ENCODE measurements around the gene PDLIM1.

The PDLIM1 gene

GRCh38 chr10:95288303-95288702, 2.5 kb downstream of the PDLIM1 start:
- no peak for DNase-seq (ENCODE audit: low read depth)

GRCh38 chr10:95287281-95287680, 3.5 kb downstream of the PDLIM1 start:
- DNase-seq (ENCODE audit: low read depth): no peak

DNA sequence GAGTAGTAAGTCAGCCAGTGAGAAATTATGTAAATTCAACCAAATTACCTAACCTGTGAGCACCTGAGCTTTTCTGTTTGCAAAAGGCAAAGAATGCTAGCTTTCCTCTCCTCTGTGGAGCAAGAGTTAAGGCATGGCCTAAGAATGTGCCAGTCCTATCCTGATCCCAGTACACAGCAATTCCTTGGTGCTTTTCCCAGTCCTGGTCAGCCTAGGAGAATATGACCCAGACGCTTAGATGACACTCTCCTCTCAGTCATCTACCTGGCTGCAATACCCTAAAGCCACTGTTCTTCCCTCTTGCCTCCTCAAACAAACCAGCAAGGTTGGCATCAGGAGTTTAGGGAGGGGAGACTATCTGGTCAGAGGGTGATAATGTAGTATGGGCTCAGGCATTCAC, 4.1 kb downstream of the PDLIM1 start:
- no peak for DNase-seq (ENCODE audit: low read depth)

DNA sequence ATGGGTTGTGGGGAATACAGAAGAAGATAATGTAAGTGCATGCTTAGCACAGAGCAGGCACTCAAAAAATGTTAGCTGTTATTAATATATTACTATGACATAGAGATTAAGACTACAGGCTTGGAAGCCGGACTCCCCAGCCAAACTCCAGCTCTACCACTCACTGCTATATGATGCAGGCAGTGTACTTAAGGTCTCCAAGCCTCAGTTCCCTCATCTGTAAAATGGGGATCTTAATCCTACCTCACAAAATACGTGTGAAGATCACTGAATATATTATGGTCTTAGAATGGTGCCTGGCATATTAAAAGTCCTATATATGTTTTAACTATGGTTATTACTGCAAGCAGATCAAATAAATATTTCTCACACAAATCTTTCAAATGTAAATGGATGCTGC, 5.2 kb downstream of the PDLIM1 start:
- no peak for DNase-seq (ENCODE audit: low read depth)

DNA sequence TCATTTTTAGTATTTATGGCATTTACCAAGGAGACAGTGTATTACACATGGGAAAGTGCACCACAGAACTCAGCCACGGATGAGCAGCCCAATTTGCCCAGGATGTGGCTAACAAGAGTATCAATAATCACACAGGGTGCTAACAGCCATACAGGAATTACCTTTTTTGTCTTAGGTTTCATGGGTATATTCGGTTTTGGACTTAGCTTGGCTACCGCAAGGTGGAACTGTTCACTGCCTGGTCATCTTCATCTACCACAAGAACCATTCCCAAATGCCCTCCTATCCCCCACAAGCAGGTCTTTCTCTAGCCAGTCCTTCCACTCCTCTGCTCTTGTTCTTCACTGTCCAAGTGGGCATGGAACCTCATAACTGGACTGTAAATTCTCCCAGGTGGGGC, 6.0 kb downstream of the PDLIM1 start:
- no peak for DNase-seq (ENCODE audit: low read depth)

- no peak for DNase-seq (ENCODE audit: low read depth)
Measured at GRCh38 chr10:95282107-95282506, 8.7 kb downstream of the PDLIM1 start.

- no peak for DNase-seq (ENCODE audit: low read depth)
Measured at GRCh38 chr10:95281206-95281605, 9.6 kb downstream of the PDLIM1 start.

GRCh38 chr10:95280637-95281036, 10.2 kb downstream of the PDLIM1 start:
- DNase-seq (ENCODE audit: low read depth): no peak

- no peak for DNase-seq (ENCODE audit: low read depth)
Measured at GRCh38 chr10:95279042-95279820, 11.6 kb downstream of the PDLIM1 start.

DNA sequence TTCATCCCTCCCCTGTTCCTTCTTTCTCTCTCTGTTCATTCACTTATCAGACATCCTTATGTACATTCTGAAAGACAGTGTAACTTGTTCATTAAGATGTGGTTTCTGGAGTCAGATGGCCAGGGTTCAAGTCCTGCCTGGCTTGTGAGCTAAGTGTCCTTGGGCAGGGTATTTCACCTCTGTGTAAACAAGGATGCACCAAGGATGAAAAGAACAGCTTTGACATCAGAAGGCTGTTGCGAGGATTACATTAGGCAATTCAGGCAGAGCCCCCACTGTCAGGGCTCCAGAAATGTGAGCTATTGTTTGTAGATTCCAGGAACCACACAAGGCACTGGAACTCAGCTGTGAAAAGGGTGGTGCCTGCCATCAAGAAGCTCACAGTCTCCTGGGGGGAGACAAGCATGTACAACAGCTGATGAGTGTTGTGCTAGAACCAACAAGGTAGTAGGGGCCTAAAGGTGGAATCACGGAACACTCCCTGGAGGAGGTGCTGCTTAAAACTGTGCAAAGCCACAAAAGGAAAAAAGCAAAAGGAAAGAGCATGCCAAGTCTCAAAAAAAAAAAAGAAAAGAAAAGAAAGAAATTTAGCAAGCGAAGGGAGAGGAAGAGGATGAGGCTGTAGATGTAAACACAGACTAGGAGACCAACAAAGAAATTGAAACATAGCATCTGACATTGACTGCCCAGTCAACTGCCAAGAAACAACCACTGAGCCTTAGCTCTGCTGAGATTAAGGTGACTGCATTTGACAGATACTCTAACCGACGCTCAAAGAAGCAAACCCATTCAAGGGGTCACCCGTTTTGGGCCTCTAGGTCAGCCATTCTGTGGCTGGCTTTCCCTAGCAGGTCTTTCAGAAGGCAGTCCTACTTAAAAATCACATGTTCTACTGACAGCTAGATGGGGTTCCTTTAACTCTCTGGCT, 12.5 kb downstream of the PDLIM1 start:
- no peak for DNase-seq (ENCODE audit: low read depth)

DNA sequence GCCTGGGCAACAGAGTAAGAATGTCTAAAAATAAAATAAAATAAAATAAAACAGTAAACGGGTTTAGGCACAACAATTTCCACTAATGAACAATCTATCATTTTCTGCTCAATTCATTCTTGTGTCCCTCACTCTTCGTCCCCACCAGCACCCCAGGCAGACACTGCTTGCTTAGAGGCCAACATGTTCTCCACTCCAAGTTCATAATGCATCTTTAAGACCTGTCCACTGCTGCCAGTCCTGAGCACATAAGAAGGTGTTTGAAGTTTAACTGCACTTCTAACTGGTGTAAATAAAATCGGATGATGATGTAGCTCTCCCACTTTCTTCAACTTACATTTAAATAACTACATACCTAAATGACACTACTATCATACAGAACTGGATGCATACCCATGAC, 13.2 kb downstream of the PDLIM1 start:
- no peak for DNase-seq (ENCODE audit: low read depth)

DNA sequence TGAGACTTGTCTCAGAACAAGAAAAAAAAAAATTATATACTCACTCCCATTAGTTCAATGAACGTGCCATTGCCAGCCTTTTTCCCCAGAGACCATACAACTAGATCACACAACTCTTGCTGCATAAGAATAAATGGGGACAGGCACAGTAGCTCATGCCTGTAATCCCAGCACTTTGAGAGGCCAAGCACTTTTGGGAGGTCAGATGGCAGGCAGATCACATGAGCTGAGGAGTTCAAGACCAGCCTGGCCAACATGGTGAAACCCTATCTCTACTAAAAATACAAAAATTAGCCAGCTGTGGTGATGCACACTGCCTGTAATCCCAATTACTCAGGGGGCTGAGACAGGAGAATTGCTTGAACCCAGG, 13.6 kb downstream of the PDLIM1 start:
- no peak for DNase-seq (ENCODE audit: low read depth)

GRCh38 chr10:95276367-95277200, 14.2 kb downstream of the PDLIM1 start:
- no peak for DNase-seq (ENCODE audit: low read depth)

DNA sequence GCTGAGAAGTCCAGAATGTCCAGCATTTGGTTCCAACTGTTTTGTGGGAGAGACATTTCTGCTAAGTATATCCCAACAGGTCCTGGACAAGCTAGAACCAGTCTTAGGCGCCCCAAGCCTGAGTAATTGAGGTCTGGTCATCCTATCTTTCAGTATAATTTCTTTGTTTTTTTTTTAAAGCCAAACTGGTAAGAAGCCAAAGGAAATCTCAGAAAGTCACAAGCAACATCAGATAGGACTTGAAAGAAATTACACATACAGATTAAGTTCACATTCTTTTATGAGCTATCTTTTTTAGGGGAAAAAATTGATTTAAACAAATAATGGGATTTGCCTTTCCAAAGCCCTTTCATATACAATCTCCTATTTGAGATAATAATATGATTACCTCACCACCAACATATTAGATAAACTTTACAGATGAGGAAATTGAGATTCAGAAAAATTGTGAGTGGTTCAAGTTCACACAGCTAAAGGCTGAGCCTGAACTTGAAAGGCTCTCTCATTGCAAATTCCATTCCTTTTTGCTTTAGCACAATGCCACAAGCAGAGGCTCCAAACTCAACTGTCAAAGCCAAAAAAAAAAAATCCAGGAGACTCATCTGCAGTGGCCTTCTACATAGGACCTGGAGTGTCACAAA, 15.0 kb downstream of the PDLIM1 start:
- no peak for DNase-seq (ENCODE audit: low read depth)

DNA sequence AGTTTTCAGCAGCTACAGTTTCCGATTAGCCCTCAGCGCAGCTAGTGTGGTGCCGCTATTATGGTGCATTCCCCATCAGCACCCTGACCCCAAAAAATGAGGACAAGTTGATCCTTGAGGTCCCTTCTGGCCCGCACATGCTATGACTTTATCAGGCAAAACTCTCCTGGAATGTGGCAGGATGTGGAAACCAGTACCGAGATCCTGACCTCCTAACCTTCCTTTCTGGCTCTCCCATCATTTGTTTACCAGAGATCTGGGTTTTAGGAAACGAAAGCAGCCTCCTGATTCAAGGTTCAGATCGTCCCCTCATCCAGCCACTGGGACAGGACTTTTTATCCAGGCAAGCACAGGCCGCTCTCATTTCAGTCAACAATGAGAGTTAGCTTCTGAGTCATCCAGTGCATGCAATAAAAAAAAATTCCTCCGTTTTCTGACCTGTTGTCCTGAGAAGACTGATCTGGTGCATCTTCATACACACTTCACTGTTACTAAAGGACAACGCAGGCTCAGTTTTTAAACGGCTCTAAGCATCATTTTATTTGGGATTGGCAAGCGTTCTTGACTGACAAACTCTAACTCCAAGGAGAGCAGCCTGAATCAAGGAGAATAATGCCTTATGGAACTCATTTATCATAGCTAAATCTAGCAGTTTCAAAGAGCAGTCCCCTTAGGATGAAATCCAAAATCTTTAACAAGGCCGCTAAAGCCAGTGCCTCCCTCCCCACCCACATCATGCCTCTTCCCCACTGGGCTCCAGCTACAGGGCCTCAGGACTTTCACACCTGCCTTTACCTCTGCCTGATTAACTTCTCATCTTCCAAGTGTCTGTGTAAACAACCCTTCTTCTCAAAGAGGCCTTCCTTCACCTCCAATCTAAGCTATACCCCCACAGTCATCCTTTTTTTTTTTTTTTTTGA, 17.1 kb downstream of the PDLIM1 start:
- DNase-seq (ENCODE audit: low read depth): no peak

- DNase-seq (ENCODE audit: low read depth): no peak
Measured at GRCh38 chr10:95268438-95268837, 22.4 kb downstream of the PDLIM1 start.

- no peak for DNase-seq (ENCODE audit: low read depth)
Measured at GRCh38 chr10:95267251-95267650, 23.6 kb downstream of the PDLIM1 start.

DNA sequence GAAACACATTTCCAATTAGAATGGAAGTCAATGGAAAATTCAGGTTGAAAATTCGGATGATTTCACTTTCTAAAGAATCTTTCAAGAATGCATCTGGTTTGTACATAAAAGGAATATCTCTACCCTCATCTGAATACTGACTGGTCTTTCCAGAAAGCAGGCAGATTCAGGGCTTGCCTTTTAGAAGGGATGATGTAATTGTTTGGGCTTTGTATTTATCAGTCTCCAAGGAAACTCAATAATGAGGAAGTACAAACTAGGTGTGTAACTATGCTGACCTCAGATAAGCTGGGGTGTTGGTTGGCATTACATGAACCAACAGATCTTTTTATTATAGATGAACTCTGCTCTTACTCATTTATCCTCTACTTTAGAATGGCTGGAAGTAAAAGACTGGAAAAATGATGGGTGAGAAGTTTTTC, 24.1 kb downstream of the PDLIM1 start:
- no peak for DNase-seq (ENCODE audit: low read depth)

GRCh38 chr10:95265572-95265971, 25.2 kb downstream of the PDLIM1 start:
- no peak for DNase-seq (ENCODE audit: low read depth)

DNA sequence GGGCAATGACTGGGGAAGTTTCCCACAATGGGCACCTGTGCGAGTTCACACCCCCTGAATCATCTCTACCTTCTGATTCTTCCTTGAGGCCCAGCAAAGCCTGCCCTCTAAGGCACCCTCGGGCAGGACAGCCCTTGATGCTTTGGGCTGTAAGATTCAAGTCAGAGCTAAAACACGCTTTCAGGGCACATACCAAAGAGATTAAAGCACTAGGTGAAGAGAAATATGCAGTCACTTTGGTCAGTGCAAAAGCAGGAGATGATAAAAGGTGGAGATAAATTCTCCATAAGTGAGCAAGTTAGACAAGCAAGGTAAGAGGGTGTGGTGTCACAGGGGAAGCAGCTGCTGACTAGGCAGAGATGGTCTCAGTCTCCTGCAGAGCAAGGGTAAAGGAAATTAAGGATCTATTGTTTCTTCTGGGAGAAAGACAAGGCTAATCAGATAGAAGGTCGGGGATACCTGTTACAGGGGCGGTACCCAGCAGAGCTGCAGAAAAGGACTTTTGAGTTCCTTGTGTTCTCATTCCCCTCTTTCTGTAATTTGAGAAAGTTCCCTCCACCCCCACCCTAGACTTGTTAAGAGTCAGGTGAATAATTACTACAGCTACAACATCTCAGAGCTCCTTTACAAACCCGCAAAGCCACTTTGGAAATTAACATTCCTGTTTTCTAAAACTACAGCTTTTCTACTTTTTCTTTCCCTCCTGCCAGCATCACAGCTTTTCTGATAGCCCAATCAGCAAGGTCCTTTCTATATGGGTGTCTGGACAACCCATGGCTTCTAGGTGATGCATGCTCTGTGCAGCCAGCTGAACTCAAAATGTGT, 26.4 kb downstream of the PDLIM1 start:
- no peak for DNase-seq (ENCODE audit: low read depth)

All from activated T-helper 1 cell treated with Interleukin-2 at 50 U/mL for 16 hours (primary cell).